PC-9 (cell line): Measurements from ENCODE around the gene DNAH14.

ENCODE experiments used
- CTCF ChIP-seq: fragments of 200-600 bp; sonication (generic); conservative IDR thresholded peaks from 2 replicates; pipeline ENCODE4 v1.6.1; 2017; ENCODE audit warnings: mixed run types, antibody characterized with exemption, mild to moderate bottlenecking, moderate library complexity
- EZH2 ChIP-seq: fragments of 200-600 bp; sonication (generic); IDR thresholded peaks from 2 replicates; pipeline ENCODE4 v1.8.0; 2017; ENCODE audit warnings: antibody characterized with exemption, low read depth

GRCh38 chr1:225431081-225431863 is 501.8 kb downstream of the DNAH14 start:
- TF ChIP-seq CTCF (no peak), EZH2 (no peak)
